Spinal cord (tissue), 10 donors: ENCODE data around the gene KPNA3. TPM values are rescaled to one million over a fixed set of nuclear protein-coding genes. Genes with fewer than 3 reads are reported as not detected.
"Not testable (repeated sequence)": the region's sequence is repeated elsewhere in the genome, so short reads cannot be mapped to it uniquely, and the experiment has no call there.

Experiments used
- DNase-seq, 6 donors: peaks; one replicate each; pipeline versions ENCODE4 v3.0.0 to v3.0.0-alpha.2; 2013 to 2015; ENCODE audit warnings: low spot score in 6 of 6, low read depth in 4 of 6
- H3K27ac ChIP-seq: one replicate; pipeline ENCODE4 v1.5.1; 2013; ENCODE audit warnings: low read depth, low read length, control low read depth
- H3K27me3 ChIP-seq: one replicate; pipeline ENCODE4 v1.6.1; 2013; ENCODE audit warnings: low read length; ENCODE audit not compliant: control insufficient read depth, insufficient read depth
- H3K36me3 ChIP-seq: one replicate; pipeline ENCODE4 v1.6.1; 2013; ENCODE audit warnings: low read length; ENCODE audit not compliant: control insufficient read depth, insufficient read depth
- H3K4me1 ChIP-seq: one replicate; pipeline ENCODE4 v1.6.1; 2013; ENCODE audit warnings: low read length; ENCODE audit not compliant: control insufficient read depth, insufficient read depth
- H3K4me3 ChIP-seq: one replicate; pipeline ENCODE4 v1.5.1; 2013; ENCODE audit warnings: low read depth, low read length, control low read depth
- H3K9me3 ChIP-seq: one replicate; pipeline ENCODE4 v1.6.1; 2013; ENCODE audit warnings: low read length; ENCODE audit not compliant: control insufficient read depth, insufficient read depth
- WGBS: methylation state at CpG from one replicate; pipeline ENCODE4 v1.1.5; 2013; ENCODE audit warnings: missing lambda C conversion rate; ENCODE audit not compliant: insufficient coverage; 5-methylcytosine and 5-hydroxymethylcytosine counted together
- polyA plus RNA-seq, 2 donors: library from polyadenylated mRNA; unstranded; fragments of 120-200 nt; gene quantifications; one replicate each; pipeline ENCODE4 v1.2.1, GENCODE V29; 2013; ENCODE audit not compliant: insufficient read length in 2 of 2
- total RNA-seq, 2 donors: library from RNA; depleted of rRNA in 1 of 2; stranded (reverse); fragments of 120-200 nt in 1 of 2; fragments of >200 nt in 1 of 2; gene quantifications; one replicate each; pipeline versions ENCODE4 v1.2.3 to v1.2.4, GENCODE V29; 2013 to 2014
- donor health status: healthy.

Gene KPNA3
- total and polyA plus RNA-seq, 4 donors: 33.9 to 58.2 (median 51.3) TPM

GRCh38 chr13:49772828-49773227 is 19.7 kb downstream of the KPNA3 start:
- Histone ChIP-seq H3K9me3 (no peaks in the 10 kb centered on the region), H3K4me3 (no peak overlapping the region), H3K27me3 (no peaks in the 10 kb centered on the region), H3K27ac (no peak overlapping the region), H3K4me1 (no peaks in the 10 kb centered on the region), H3K36me3 (no peaks in the 10 kb centered on the region)
- no peak for DNase-seq
- 100% methylated on average over 1 of the region's 2 CpGs for WGBS

GRCh38 chr13:49761811-49762210 is 30.7 kb downstream of the KPNA3 start:
- not testable (repeated sequence) for H3K27ac ChIP-seq, H3K4me1 ChIP-seq, H3K9me3 ChIP-seq, H3K4me3 ChIP-seq, H3K36me3 ChIP-seq, H3K27me3 ChIP-seq, DNase-seq
- 98% methylated on average over 17 of the region's 32 CpGs for WGBS

- DNase-seq: no peak
- H3K9me3 ChIP-seq: peaks cover 4% of the 10 kb centered on the region
- H3K27me3 ChIP-seq: no peaks in the 10 kb centered on the region
- WGBS: 98% methylated on average over 4 of the region's 5 CpGs
- H3K36me3 ChIP-seq: peaks cover 2% of the 10 kb centered on the region
- H3K4me1 ChIP-seq: no peaks in the 10 kb centered on the region
- H3K27ac ChIP-seq: no peak overlapping the region
- H3K4me3 ChIP-seq: no peak overlapping the region
These were observed 31.9 kb downstream of the KPNA3 start for GRCh38 chr13:49760558-49760957.

GRCh38 chr13:49759503-49759902 is 33.0 kb downstream of the KPNA3 start:
- H3K4me3 ChIP-seq: no peak overlapping the region
- H3K36me3 ChIP-seq: peaks cover 2% of the 10 kb centered on the region
- peaks cover 4% of the 10 kb centered on the region for H3K9me3 ChIP-seq
- no peak for DNase-seq
- no peak overlapping the region for H3K27ac ChIP-seq
- H3K27me3 ChIP-seq: no peaks in the 10 kb centered on the region
- H3K4me1 ChIP-seq: no peaks in the 10 kb centered on the region
- 83% methylated on average over 2 of the region's 3 CpGs for WGBS

GRCh38 chr13:49756263-49756662 is 36.2 kb downstream of the KPNA3 start:
- peaks cover 4% of the 10 kb centered on the region for H3K9me3 ChIP-seq
- no peak overlapping the region for H3K4me3 ChIP-seq
- DNase-seq: no peak
- no peaks in the 10 kb centered on the region for H3K27me3 ChIP-seq
- H3K36me3 ChIP-seq: peaks cover 2% of the 10 kb centered on the region
- H3K27ac ChIP-seq: no peak overlapping the region
- 57% methylated on average over 2 of the region's 2 CpGs for WGBS
- no peaks in the 10 kb centered on the region for H3K4me1 ChIP-seq

- H3K4me3 ChIP-seq: no peak overlapping the region
- DNase-seq: no peak
- H3K36me3 ChIP-seq: no peaks in the 10 kb centered on the region
- no CpG with 5 or more reads among the region's 4 CpGs for WGBS
- peaks cover 1% of the 10 kb centered on the region for H3K9me3 ChIP-seq
- H3K4me1 ChIP-seq: no peaks in the 10 kb centered on the region
- H3K27me3 ChIP-seq: no peaks in the 10 kb centered on the region
- H3K27ac ChIP-seq: no peak overlapping the region
These were observed 38.3 kb downstream of the KPNA3 start for GRCh38 chr13:49754146-49754545.

- WGBS: no CpG with 5 or more reads among the region's 2 CpGs
- Histone ChIP-seq H3K4me1 (no peaks in the 10 kb centered on the region), H3K27ac (no peak overlapping the region), H3K9me3 (no peaks in the 10 kb centered on the region), H3K27me3 (no peaks in the 10 kb centered on the region), H3K4me3 (no peak overlapping the region), H3K36me3 (peaks cover 13% of the 10 kb centered on the region)
- DNase-seq: no peak
These were observed 42.6 kb downstream of the KPNA3 start for GRCh38 chr13:49749848-49750247.

GRCh38 chr13:49746111-49746510 is 46.4 kb downstream of the KPNA3 start:
- WGBS: no CpG with 5 or more reads among the region's 5 CpGs
- no peak overlapping the region for H3K27ac ChIP-seq
- H3K4me3 ChIP-seq: no peak overlapping the region

GRCh38 chr13:49740870-49741269 is 51.6 kb downstream of the KPNA3 start:
- DNase-seq: no peak
- Histone ChIP-seq H3K4me1 (no peaks in the 10 kb centered on the region), H3K27ac (no peak overlapping the region), H3K4me3 (no peak overlapping the region), H3K27me3 (no peaks in the 10 kb centered on the region), H3K9me3 (no peaks in the 10 kb centered on the region), H3K36me3 (peaks cover 13% of the 10 kb centered on the region)
- no CpG with 5 or more reads among the region's 2 CpGs for WGBS

More at GRCh38 chr13:49746111-49746510, 46.4 kb downstream of the KPNA3 start:
- H3K4me1 ChIP-seq: no peaks in the 10 kb centered on the region
- no peaks in the 10 kb centered on the region for H3K9me3 ChIP-seq
- H3K27me3 ChIP-seq: no peaks in the 10 kb centered on the region
- DNase-seq: no peak
- peaks cover 17% of the 10 kb centered on the region for H3K36me3 ChIP-seq

- no peak overlapping the region for H3K4me3 ChIP-seq
- WGBS: no CpG with 5 or more reads among the region's 5 CpGs
- no peaks in the 10 kb centered on the region for H3K4me1 ChIP-seq
- no peaks in the 10 kb centered on the region for H3K27me3 ChIP-seq
- H3K9me3 ChIP-seq: no peaks in the 10 kb centered on the region
- no peak overlapping the region for H3K27ac ChIP-seq
- DNase-seq: no peak
- peaks cover 7% of the 10 kb centered on the region for H3K36me3 ChIP-seq
These were observed 52.8 kb downstream of the KPNA3 start for GRCh38 chr13:49739498-49740187.
